ENCODE results near the gene BANF2.
A peak's percentile ranks its signal among the peaks of the same experiment; 100 is the strongest.

Gene BANF2

DNA sequence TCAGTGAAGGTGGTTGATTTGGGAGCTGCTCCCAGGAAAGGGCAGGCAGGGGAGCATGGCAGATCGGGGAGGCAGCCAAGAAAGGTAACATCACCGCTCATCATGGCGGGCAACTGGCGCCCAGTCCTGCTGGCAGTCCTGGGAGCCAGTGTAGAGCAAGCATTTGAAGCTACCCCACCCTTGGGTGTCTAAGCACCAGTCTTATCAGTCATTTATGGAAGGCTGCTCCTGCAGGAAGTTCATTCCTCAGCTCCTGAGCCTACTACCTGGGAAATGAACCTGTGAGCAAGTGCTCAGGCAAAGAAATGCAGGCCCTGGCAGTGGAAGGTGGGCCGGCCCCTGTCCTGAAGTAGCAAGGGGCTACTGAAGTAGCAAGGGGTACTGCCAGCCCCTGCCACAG is 41.5 kb downstream of the BANF2 start:
- POLR2A ChIA-PET (ENCODE audit: low non-redundant PET), result no interaction called here
- H3K27ac ChIP-seq, result no peak overlapping the region
- CTCF ChIA-PET, result no interaction called here
- DNase-seq (ENCODE audit: low spot score), result no peak
- no peak for TF ChIP-seq CTCF (conservative IDR thresholded peaks at IDR 0.05; ENCODE audit: low read depth)

DNA sequence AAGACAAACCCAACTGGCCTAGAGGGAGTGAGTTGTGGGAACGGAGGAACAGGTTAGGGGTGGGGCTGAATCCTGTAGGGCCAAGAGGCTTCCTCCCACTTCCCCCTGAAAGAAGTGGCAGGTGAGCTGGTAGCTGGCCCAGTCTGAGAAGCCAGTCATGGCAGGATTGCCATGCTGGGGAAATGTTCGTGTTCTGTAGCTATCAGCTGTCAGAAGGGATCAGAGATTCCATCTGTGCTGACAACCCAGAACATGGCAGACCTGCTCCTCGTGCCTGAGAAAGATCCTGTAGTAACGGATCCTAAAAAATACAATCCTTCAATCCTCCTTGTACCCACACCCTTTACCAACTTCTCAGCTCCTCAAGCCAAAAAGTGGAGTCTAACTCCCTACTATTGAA is 43.0 kb downstream of the BANF2 start:
- ChIA-PET CTCF (no interaction called here), POLR2A (ENCODE audit: low non-redundant PET) (no interaction called here)
- no peak for TF ChIP-seq CTCF (conservative IDR thresholded peaks at IDR 0.05; ENCODE audit: low read depth)
- no peak for DNase-seq (ENCODE audit: low spot score)
- H3K27ac ChIP-seq, result no peak overlapping the region

DNA sequence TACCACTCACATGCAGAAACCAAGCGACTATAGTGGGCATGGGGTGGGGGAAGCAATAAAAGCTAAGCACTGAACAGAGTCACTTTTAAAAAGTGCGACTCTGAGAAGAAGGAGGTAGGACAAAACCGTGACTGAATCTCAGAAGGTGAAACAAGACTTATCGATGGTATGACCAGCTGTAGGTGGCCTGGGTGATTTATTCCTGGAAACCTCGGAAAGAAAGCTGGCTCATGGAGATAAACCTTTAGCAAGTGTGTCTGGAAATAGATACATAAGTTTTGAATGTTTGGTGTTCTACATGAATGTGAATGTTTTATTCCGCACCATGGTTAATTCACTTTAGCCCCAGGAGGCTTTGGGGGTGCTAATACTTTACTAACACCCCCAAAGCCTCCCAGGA is 43.9 kb downstream of the BANF2 start:
- DNase-seq (ENCODE audit: low spot score), result no peak
- ChIA-PET POLR2A (ENCODE audit: low non-redundant PET) (no interaction called here), CTCF (interaction anchor here (0.6 kb wide), 1 partner anchor 941 kb away, joined by 3 read pairs; no protein-coding TSS in a partner anchor)
- no peak overlapping the region for H3K27ac ChIP-seq
- TF ChIP-seq CTCF (conservative IDR thresholded peaks at IDR 0.05; ENCODE audit: low read depth), result no peak

DNA sequence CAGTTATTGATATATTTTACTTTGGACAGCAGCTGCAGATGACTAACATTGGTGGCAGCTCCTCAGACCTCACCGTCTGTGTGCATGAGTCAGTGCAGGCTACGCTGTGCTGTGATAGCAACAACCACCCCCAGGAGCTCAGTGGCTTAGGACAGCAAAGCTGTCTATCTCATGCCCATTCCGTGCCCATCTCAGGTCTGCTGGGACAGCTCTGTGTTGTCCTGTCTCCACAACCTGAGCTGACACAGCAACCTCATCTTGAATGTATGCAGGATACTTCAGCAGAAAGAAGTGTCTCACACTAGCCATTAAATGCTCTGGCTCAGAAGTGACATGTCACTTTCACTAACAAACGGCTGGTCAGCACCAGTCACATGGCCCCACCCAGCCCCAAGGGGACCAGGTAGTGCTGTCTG is 47.7 kb downstream of the BANF2 start:
- no peak overlapping the region for H3K27ac ChIP-seq
- CTCF ChIA-PET, result no interaction called here
- DNase-seq (ENCODE audit: low spot score), result peak; percentile 69
- TF ChIP-seq CTCF (conservative IDR thresholded peaks at IDR 0.05; ENCODE audit: low read depth), result no peak
- POLR2A ChIA-PET (ENCODE audit: low non-redundant PET), result no interaction called here

DNA sequence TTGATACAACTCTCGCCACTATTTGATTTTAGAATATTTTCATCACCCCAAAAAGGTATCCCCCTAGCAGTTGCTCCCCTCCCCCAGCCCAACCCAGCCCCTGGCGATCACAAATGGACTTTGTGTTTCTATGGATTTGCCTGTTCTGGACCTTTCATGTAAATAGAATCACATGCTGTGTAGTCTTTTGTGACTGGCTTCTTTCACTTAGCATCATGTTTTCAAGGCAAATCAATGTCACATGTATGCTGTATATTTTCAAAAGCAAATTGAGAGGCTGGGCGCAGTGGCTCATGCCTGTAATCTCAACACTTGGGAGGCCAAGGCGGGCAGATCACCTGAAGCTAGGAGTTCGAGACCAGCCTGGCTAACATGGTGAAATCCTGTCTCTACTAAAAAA is 48.5 kb downstream of the BANF2 start:
- H3K27ac ChIP-seq, result no peak overlapping the region
- DNase-seq (ENCODE audit: low spot score), result no peak
- POLR2A ChIA-PET (ENCODE audit: low non-redundant PET), result no interaction called here
- CTCF ChIA-PET, result no interaction called here
- no peak for TF ChIP-seq CTCF (conservative IDR thresholded peaks at IDR 0.05; ENCODE audit: low read depth)

DNA sequence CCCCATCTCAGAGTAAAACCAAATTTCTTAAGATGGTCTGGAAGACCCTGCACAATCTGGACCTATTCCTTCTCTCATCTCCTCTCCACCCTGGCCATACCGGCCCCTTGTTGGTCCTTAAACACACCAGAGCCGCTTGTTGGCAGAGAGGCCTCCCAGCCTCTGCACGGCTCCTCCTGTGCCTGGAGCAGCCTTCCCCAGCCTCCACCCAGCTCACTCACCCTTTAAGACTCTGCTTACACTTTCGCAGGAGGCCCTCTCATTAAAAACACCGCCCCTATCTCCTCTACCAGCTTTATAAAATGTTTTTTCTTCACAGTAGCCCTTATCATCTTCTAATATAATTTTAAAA is 49.8 kb downstream of the BANF2 start:
- ChIA-PET CTCF (no interaction called here), POLR2A (ENCODE audit: low non-redundant PET) (no interaction called here)
- DNase-seq (ENCODE audit: low spot score), result no peak
- no peak overlapping the region for H3K27ac ChIP-seq
- TF ChIP-seq CTCF (conservative IDR thresholded peaks at IDR 0.05; ENCODE audit: low read depth), result no peak
